Placental epithelial cell (primary cell): ENCODE results near the gene IL12B. TPM values are rescaled to one million over a fixed set of nuclear protein-coding genes. Genes with fewer than 3 reads are reported as not detected.

Experiments
- small RNA-seq: library from RNA; depleted of rRNA; stranded (forward); fragments of <200 nt; gene quantifications from one replicate; pipeline ENCODE3, GENCODE V24; 2012
- total RNA-seq: library from RNA; depleted of rRNA; stranded (reverse); fragments of >200 nt; gene quantifications from 2 replicates; pipeline ENCODE4 v1.2.3, GENCODE V29; 2012

The IL12B gene
- not detected in 2 replicates for total RNA-seq

DNA sequence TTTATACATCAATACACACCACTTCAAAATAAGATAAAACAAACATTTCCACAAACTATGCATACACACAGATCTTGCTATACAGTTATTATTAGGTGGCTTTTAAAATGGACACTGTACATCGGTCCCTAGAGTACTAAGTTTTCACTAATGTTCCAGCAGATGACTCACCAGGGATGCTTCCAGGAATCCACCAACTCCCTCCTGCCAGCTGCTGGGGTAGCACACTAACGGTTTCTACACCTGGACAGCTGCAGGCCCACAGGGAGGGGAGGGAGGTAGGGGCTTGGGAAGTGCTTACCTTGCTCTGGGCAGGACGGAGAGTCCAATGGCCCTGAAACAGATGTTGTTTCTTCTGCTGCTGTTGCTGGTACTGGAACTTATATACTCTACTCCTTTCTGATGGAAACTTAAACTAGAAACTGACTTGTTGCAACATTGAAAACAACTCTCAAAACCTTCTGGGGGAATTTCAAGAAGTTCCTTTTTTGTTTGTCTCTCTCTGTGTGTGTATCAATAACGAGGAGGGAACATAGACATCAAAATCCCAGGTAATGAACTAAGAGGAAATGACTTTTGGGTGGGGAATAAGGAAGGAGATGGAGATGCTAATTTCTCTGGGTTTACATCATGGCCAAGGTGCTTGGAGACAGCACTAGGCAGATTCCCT lies at the start of gene IL12B:
Gene IL12B (minus strand): TSS at position 357 of the 670 bp plus-strand sequence. CDS start 3,705 bp downstream, outside the sequence.

Small RNA genes within 50 kb of the gene (small RNA-seq; reads per million reads assigned to genes)
- not detected for gene RNU4ATAC2P

Other genes starting within 250 kb of the IL12B start
- not detected in 2 replicates for gene EBF1, start 230.6 kb downstream of the IL12B start, total RNA-seq
- 54.7 and 73.0 TPM in 2 replicates for gene RNF145, start 120.9 kb downstream of the IL12B start, total RNA-seq
- gene UBLCP1, start 67.2 kb downstream of the IL12B start, total RNA-seq, result 17.3 and 22.4 TPM in 2 replicates